ENCODE data around the gene DUS4L. TPM values are rescaled to one million over a fixed set of nuclear protein-coding genes. Genes with fewer than 3 reads are reported as not detected.

DUS4L gene
- total RNA-seq (10 to 100 TPM in 2 of 5 donors, 1 to 10 TPM in 1, not detected in 2; 7.6 to 14.5 (median 10.3) TPM), polyA plus RNA-seq (1 to 10 TPM; 4.0 to 5.5 (median 5.0) TPM)
- long read RNA-seq, donor 1 = 0 reads
- long read RNA-seq, donor 2 = 0 reads
- long read RNA-seq, donor 3 = 0 reads
- long read RNA-seq, donor 4 = 0 reads
- long read RNA-seq, donor 5 = 0 reads
- long read RNA-seq, donor 6, partial matches to known transcripts = 0 of 3 reads
- long read RNA-seq, donor 6, other reads (novel, unspliced or antisense) = 0 of 3 reads
- long read RNA-seq, donor 7, partial matches to known transcripts = 0 of 3 reads
- long read RNA-seq, donor 7, other reads (novel, unspliced or antisense) = 0 of 3 reads
- long read RNA-seq, donor 8, partial matches to known transcripts = 0 of 2 reads
- long read RNA-seq, donor 8, other reads (novel, unspliced or antisense) = 0 of 2 reads
- long read RNA-seq, donor 9, partial matches to known transcripts = 0 of 2 reads
- long read RNA-seq, donor 9, other reads (novel, unspliced or antisense) = 0 of 2 reads
- long read RNA-seq, donor 10 = 0 reads

DNA sequence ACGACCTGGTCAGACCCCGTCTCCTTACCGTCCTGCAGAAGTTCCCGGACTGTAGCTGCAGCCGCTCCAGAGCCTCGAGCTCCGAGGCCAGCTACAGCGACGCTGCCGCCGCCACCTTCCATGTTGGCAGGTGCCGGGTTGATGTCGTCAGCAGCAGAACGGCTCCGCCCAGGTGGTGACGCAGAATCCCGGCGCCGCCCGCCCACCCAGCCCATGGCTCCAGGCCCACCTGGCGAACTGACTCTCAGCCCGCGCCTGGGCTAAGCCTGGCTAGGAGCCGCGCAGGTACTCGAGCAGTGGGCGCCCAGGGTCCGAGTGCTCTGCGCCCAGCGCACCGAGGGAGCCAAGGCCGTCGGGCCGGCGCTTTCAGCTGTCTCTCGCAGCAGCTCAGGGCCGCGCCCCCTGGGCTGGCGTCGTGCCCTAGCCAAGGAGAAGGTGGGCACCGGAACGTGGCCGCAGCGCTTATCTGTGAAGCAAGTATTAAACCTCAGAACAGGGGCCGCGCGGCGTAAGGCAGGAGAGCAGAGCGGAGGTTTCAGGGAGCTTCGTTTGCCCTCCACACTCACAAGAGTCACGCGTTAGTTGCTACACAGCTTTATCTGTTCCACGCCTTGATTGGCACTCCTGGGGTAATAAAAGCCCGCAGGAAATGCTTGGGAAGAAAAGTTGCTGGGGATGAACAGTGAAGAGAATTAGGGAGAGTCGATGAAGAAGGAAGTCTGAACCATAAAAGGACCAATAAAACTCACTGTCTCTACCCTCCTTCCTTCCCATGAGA lies at the start of gene DUS4L, which contains the start of gene COG5:
Gene DUS4L, plus strand, starts transcription at position 197 of the 778 bp plus-strand sequence. CDS start 3,100 bp downstream, outside the sequence.
Gene COG5, minus strand, starts transcription at position 146 of the 778 bp plus-strand sequence. Its CDS starts 24 bp downstream, at position 122.
- Histone ChIP-seq H3K4me3 (peak within 1 kb of the TSS; percentile 65 to 96 (median 82)), H3K36me3 (no peaks in the 10 kb centered on the region), H3K27ac (peak within 1 kb of the TSS; percentile 91 to 98 (median 96)), H3K9me3 (no peaks in the 10 kb centered on the region), H3K27me3 (no peaks in the 10 kb centered on the region), H3K4me1 (peaks cover 28 to 56% (median 48%) of the 10 kb centered on the region in 4 donors)
- DNase-seq = peak; percentile 83 to 96
- intact Hi-C loops (cut with DNase I; ENCODE audit: low total_unique reads) = no loop called here
- WGBS, 5 donors = 0 to 1% (median 0%) methylated on average over 10 to 55 of the region's 55 CpGs
- TF ChIP-seq POLR2A (IDR thresholded peaks at IDR 0.05) (no peak), POLR2AphosphoS5 (IDR thresholded peaks at IDR 0.05) (peak; percentile 78 to 93 (median 92))

DNA sequence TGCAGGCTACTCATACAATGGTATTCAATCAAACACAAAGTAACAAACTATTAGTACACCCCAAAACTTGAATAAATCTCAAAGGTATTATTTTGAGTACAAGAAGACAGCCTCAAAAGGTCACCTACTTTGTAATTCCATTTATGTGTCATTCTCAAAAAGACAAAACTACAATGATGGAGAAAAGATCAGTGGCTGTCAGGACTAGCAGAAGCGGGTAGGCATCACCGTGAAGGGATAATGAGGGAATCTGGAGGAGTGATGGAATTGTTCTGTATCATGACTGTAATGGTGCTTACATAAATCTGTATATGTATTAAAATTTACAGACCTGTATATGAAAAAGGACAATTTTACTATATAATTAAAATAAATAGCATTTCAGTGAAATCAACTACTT lies 37.1 kb upstream of the DUS4L start:
- Histone ChIP-seq H3K9me3 (no peaks in the 10 kb centered on the region), H3K4me3 (no peak overlapping the region), H3K4me1 (no peaks in the 10 kb centered on the region), H3K27me3 (no peaks in the 10 kb centered on the region), H3K36me3 (peaks cover 0 to 35% (median 23%) of the 10 kb centered on the region in 4 donors), H3K27ac (no peak overlapping the region)
- TF ChIP-seq POLR2AphosphoS5 (IDR thresholded peaks at IDR 0.05) = no peak
- no peak for TF ChIP-seq POLR2A (IDR thresholded peaks at IDR 0.05)
- no peak for TF ChIP-seq CTCF (IDR thresholded peaks at IDR 0.05)
- TF ChIP-seq EP300 (IDR thresholded peaks at IDR 0.05) = no peak
- no peak for DNase-seq
- intact Hi-C loops (cut with DNase I; ENCODE audit: low total_unique reads) = no loop called here
- 97 to 99% (median 98%) methylated on average over 2 of the region's 2 CpGs for WGBS, 5 donors

DNA sequence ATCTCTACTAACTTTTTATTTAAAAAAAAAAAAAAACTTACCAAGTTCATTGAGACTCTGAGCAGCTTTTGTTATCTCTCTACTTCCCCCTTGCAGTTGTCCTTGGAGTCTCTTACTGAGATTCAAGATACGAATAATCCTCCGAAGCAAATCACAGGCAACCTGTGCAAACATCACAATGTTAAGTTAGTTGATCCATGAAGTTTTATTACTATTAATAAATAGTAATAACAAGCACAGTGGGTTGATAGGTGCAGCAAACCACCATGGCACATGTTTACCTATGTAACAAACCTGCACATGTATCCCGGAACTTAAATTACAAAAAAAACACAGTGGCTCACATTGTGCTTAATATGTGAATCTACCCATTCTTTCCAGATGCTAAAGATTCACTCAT lies 36.6 kb upstream of the DUS4L start:
- WGBS, 5 donors = 76 to 88% (median 83%) methylated on average over 3 of the region's 3 CpGs
- Histone ChIP-seq H3K9me3 (no peaks in the 10 kb centered on the region), H3K27ac (no peak overlapping the region), H3K27me3 (no peaks in the 10 kb centered on the region), H3K36me3 (peaks cover 0 to 29% (median 26%) of the 10 kb centered on the region in 4 donors), H3K4me1 (no peaks in the 10 kb centered on the region), H3K4me3 (no peak overlapping the region)
- no peak for DNase-seq
- intact Hi-C loops (cut with DNase I; ENCODE audit: low total_unique reads) = no loop called here
- TF ChIP-seq EP300 (IDR thresholded peaks at IDR 0.05) (no peak), POLR2A (IDR thresholded peaks at IDR 0.05) (no peak), POLR2AphosphoS5 (IDR thresholded peaks at IDR 0.05) (no peak), CTCF (IDR thresholded peaks at IDR 0.05) (no peak)

DNA sequence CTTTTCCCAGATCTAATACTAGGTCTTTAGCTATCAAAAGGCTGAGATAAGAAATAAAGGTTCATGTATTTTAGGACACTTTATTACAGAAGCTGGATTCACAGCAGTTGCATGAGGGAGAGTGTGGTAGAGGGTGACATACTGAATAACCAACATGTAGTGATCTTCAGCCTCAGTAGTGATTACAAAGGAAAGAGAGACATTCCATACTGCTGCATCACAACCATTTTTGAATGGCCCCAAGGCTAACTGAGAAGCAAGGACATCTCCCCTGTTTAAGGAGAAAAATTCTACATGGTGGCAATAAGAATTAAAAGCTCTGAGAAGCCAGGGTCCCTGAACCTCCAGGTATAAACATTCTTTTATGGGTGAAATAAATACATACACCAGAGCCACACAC lies 35.3 kb upstream of the DUS4L start:
- intact Hi-C loops (cut with DNase I; ENCODE audit: low total_unique reads) = no loop called here
- TF ChIP-seq CTCF (IDR thresholded peaks at IDR 0.05) (no peak), POLR2A (IDR thresholded peaks at IDR 0.05) (no peak), POLR2AphosphoS5 (IDR thresholded peaks at IDR 0.05) (no peak), EP300 (IDR thresholded peaks at IDR 0.05) (no peak)
- Histone ChIP-seq H3K4me3 (no peak overlapping the region), H3K27ac (no peak overlapping the region), H3K9me3 (no peaks in the 10 kb centered on the region), H3K27me3 (no peaks in the 10 kb centered on the region), H3K4me1 (no peaks in the 10 kb centered on the region), H3K36me3 (peaks cover 0 to 27% (median 25%) of the 10 kb centered on the region in 4 donors)
- DNase-seq = no peak
